GM08714 (cell line): ENCODE data around the gene MFSD6.

Experiments used
- H3K4me3 ChIP-seq: fragments of 200-500 bp; sonication (Bioruptor generic); 2 replicates; pipeline ENCODE4 v1.5.1; 2014; ENCODE audit warnings: mild to moderate bottlenecking, low read length, inconsistent platforms
- ZNF274 ChIP-seq: IDR thresholded peaks from 2 replicates; pipeline ENCODE4 v1.6.1; 2012; ENCODE audit warnings: mild to moderate bottlenecking, low read depth, low read length

Gene MFSD6

GRCh38 chr2:190540048-190540447 lies 131.9 kb downstream of the MFSD6 start:
- TF ChIP-seq ZNF274 = no peak
- H3K4me3 ChIP-seq = no peak overlapping the region

- no peak for TF ChIP-seq ZNF274
- no peak overlapping the region for H3K4me3 ChIP-seq
Measured at GRCh38 chr2:190545093-190545492, 136.9 kb downstream of the MFSD6 start.

GRCh38 chr2:190545555-190546385 lies 137.6 kb downstream of the MFSD6 start:
- H3K4me3 ChIP-seq = no peak overlapping the region
- no peak for TF ChIP-seq ZNF274

GRCh38 chr2:190546734-190547133 lies 138.6 kb downstream of the MFSD6 start:
- no peak for TF ChIP-seq ZNF274
- H3K4me3 ChIP-seq = no peak overlapping the region

GRCh38 chr2:190547886-190548285 lies 139.7 kb downstream of the MFSD6 start:
- no peak overlapping the region for H3K4me3 ChIP-seq
- no peak for TF ChIP-seq ZNF274

- no peak for TF ChIP-seq ZNF274
- H3K4me3 ChIP-seq = no peak overlapping the region
Measured at GRCh38 chr2:190550137-190550536, 142.0 kb downstream of the MFSD6 start.
